B cell (primary cell): ENCODE measurements around the gene GAP43. TPM values are rescaled to one million over a fixed set of nuclear protein-coding genes. Genes with fewer than 3 reads are reported as not detected.

Source experiments
- ATAC-seq: fragments of 200-7000 bp; cut with Tn5 transposase; one replicate; pipeline ENCODE4 v1.10.0; 2021; ENCODE audit warnings: low read depth, mild to moderate bottlenecking, moderate number of reproducible peaks, moderate library complexity
- CTCF ChIA-PET: fragments of 350-600 bp; sonication (Branson Sonifier 250); formaldehyde crosslinking; loops from one replicate; lab custom pipeline; 2021; ENCODE audit warnings: antibody characterized with exemption, inconsistent platforms; lab: Charles Lee
- POLR2A ChIA-PET: fragments of 350-600 bp; sonication (Branson Sonifier 250); formaldehyde crosslinking; loops from one replicate; lab custom pipeline; 2021; ENCODE audit warnings: antibody characterized with exemption; lab: Charles Lee
- DNase-seq: peaks from one replicate; pipeline ENCODE4 v3.0.0; 2013
- H2AFZ ChIP-seq: 2 replicates; pipeline ENCODE4 v1.6.1; 2012; ENCODE audit warnings: mild to moderate bottlenecking, low read depth, low read length; ENCODE audit not compliant: insufficient read depth, poor library complexity, severe bottlenecking
- H3K27ac ChIP-seq, 2 donors: 1 replicate in 1 of 2; 2 replicates in 1 of 2; pipeline ENCODE4 v1.5.1; 2012 to 2013; ENCODE audit warnings: low read length in 2 of 2, mild to moderate bottlenecking in 2 of 2, moderate library complexity in 1 of 2
- H3K27me3 ChIP-seq, 4 experiments: fragments of 200-600 bp in 1 of 4; sonication (generic) in 1 of 4; replicated peaks in 1 of 4; 1 replicate in 2 of 4; 2 replicates in 2 of 4; pipeline versions ENCODE4 v1.6.1 to v1.7.0; 2013 to 2016; ENCODE audit warnings: low read length in 3 of 4, mild to moderate bottlenecking in 2 of 4, mixed read lengths in 1 of 4, moderate library complexity in 1 of 4; ENCODE audit not compliant: insufficient read depth in 4 of 4, control insufficient read depth in 3 of 4; ENCODE audit errors: control extremely low read depth in 1 of 4
- H3K36me3 ChIP-seq, 2 experiments: replicated peaks in 1 of 2; 1 replicate in 1 of 2; 2 replicates in 1 of 2; pipeline versions ENCODE4 v1.6.1 to v1.7.1; 2013; ENCODE audit warnings: low read length in 1 of 2; ENCODE audit not compliant: insufficient read depth in 2 of 2, control insufficient read depth in 1 of 2; ENCODE audit errors: control extremely low read depth in 1 of 2, extremely low read depth in 1 of 2
- H3K4me1 ChIP-seq, 2 donors: fragments of 200-600 bp in 1 of 2; sonication (generic) in 1 of 2; 1 replicate in 1 of 2; 2 replicates in 1 of 2; pipeline versions ENCODE4 v1.5.1 to v1.6.1; 2013 to 2017; ENCODE audit warnings: low read length in 2 of 2; ENCODE audit not compliant: control insufficient read depth in 2 of 2, insufficient read depth in 2 of 2
- H3K4me2 ChIP-seq: replicated peaks from 2 replicates; pipeline ENCODE3; 2012; ENCODE audit warnings: mild to moderate bottlenecking, low read depth, low read length; ENCODE audit not compliant: poor library complexity, severe bottlenecking
- H3K4me3 ChIP-seq, 5 experiments: fragments of 200-600 bp in 1 of 5; sonication (generic) in 1 of 5; 1 replicate in 3 of 5; 2 replicates in 2 of 5; pipeline versions ENCODE4 v1.5.1 to v1.7.0; 2011 to 2016; ENCODE audit warnings: low read length in 4 of 5, mild to moderate bottlenecking in 4 of 5, low read depth in 2 of 5, control low read depth in 1 of 5, moderate library complexity in 1 of 5; ENCODE audit not compliant: insufficient read depth in 1 of 5; ENCODE audit errors: control extremely low read depth in 1 of 5, extremely low read depth in 1 of 5
- H3K79me2 ChIP-seq: fragments of 200-600 bp; sonication (generic); one replicate; pipeline ENCODE4 v1.6.0; 2016; ENCODE audit warnings: low read length; ENCODE audit not compliant: control insufficient read depth, insufficient read depth
- H3K9ac ChIP-seq: fragments of 200-600 bp; sonication (generic); 2 replicates; pipeline ENCODE4 v1.6.1; 2017; ENCODE audit warnings: mild to moderate bottlenecking, low read length, moderate library complexity
- H3K9me3 ChIP-seq, 3 donors: one replicate each; pipeline versions ENCODE4 v1.6.1 to v1.7.1; 2013; ENCODE audit warnings: low read length in 2 of 3; ENCODE audit not compliant: control insufficient read depth in 2 of 3, insufficient read depth in 1 of 3; ENCODE audit errors: control extremely low read depth in 1 of 3
- H4K20me1 ChIP-seq: 2 replicates; pipeline ENCODE4 v1.6.0; 2012; ENCODE audit warnings: mild to moderate bottlenecking, low read length; ENCODE audit not compliant: insufficient read depth, control insufficient read depth, poor library complexity, severe bottlenecking
- H3K27ac Mint-ChIP-seq: one replicate; pipeline ENCODE4 v1.8.0; 2021; ENCODE audit warnings: mixed read lengths
- H3K27me3 Mint-ChIP-seq: one replicate; pipeline ENCODE4 v1.8.0; 2021; ENCODE audit warnings: mixed read lengths
- H3K4me1 Mint-ChIP-seq: one replicate; pipeline ENCODE4 v1.8.0; 2021; ENCODE audit warnings: mixed read lengths
- H3K4me3 Mint-ChIP-seq: one replicate; pipeline ENCODE4 v1.8.0; 2021; ENCODE audit warnings: mixed read lengths
- H3K9me3 Mint-ChIP-seq: one replicate; pipeline ENCODE4 v1.8.0; 2022; ENCODE audit warnings: mixed read lengths; ENCODE audit not compliant: insufficient read depth
- CTCF ChIP-seq: fragments of 200-600 bp; IDR thresholded peaks from one replicate; pipeline ENCODE4 v1.8.0; 2022; ENCODE audit warnings: antibody characterized with exemption, mild to moderate bottlenecking
- EZH2 ChIP-seq: IDR thresholded peaks from 2 replicates; pipeline ENCODE4 v1.6.1; 2012; ENCODE audit warnings: borderline replicate concordance, low read depth, mild to moderate bottlenecking, moderate library complexity, low read length; ENCODE audit not compliant: insufficient read depth, poor library complexity, severe bottlenecking
- WGBS: methylation state at CpG from one replicate; pipeline ENCODE4 v1.1.5; 2013; ENCODE audit warnings: missing lambda C conversion rate; ENCODE audit not compliant: insufficient coverage; 5-methylcytosine and 5-hydroxymethylcytosine counted together
- intact Hi-C: fragments of 100-400 bp; cut with micrococcal nuclease; formaldehyde crosslinking; loops from one replicate; pipeline ENCODE4 v1.10.0; 2022
- polyA plus RNA-seq: library from polyadenylated mRNA; depleted of rRNA; stranded (reverse); fragments of >200 nt; gene quantifications from 2 replicates; pipeline ENCODE4 v1.2.3, GENCODE V29; 2012
- total RNA-seq, 2 donors: library from RNA; stranded (reverse); fragments of 120-200 nt in 1 of 2; gene quantifications; 1 replicate in 1 of 2; 2 replicates in 1 of 2; pipeline versions ENCODE4 v1.2.3 to v1.2.4, GENCODE V29; 2013 to 2022

Gene GAP43
- total and polyA plus RNA-seq, 2 donors (not counting 1 experiment from before 2014, with no cell fraction given) = 0.04 TPM; not detected in 1

- Mint-ChIP-seq H3K4me3 (no peak overlapping the region), H3K4me1 (no peaks in the 10 kb centered on the region), H3K9me3 (no peaks in the 10 kb centered on the region), H3K27me3 (peaks cover 4% of the 10 kb centered on the region), H3K27ac (no peak overlapping the region)
- ATAC-seq (no peak), DNase-seq (no peak)
- H2AFZ ChIP-seq = no peak overlapping the region
- H3K36me3 ChIP-seq = no peaks in the 10 kb centered on the region
- no peak overlapping the region for H3K9ac ChIP-seq
- no peaks in the 10 kb centered on the region for H3K4me1 ChIP-seq
- intact Hi-C loops = loop anchor here (2.0 kb wide), 4 partner anchors 33 to 1309 kb away; no protein-coding TSS in a partner anchor
- no peaks in the 10 kb centered on the region for H3K79me2 ChIP-seq
- H3K9me3 ChIP-seq = no peaks in the 10 kb centered on the region
- TF ChIP-seq EZH2 = no peak
- TF ChIP-seq CTCF = no peak
- no peaks in the 10 kb centered on the region for H3K27me3 ChIP-seq
- H3K4me2 ChIP-seq = no peak overlapping the region
- H3K4me3 ChIP-seq = no peak overlapping the region
- no peaks in the 10 kb centered on the region for H4K20me1 ChIP-seq
- no CpG with 5 or more reads among the region's 4 CpGs for WGBS
- ChIA-PET POLR2A (no interaction called here), CTCF (interaction anchor here (0.8 to 1.5 kb wide), 8 partner anchors 26 to 605 kb away, joined by 3 to 14 read pairs (median 3); no protein-coding TSS in a partner anchor)
- H3K27ac ChIP-seq = no peak overlapping the region
These were observed 68.7 kb downstream of the GAP43 start for GRCh38 chr3:115691964-115692363.

- Histone ChIP-seq H3K79me2 (no peaks in the 10 kb centered on the region), H3K4me1 (no peaks in the 10 kb centered on the region), H3K27me3 (no peaks in the 10 kb centered on the region), H3K27ac (no peak overlapping the region), H3K36me3 (no peaks in the 10 kb centered on the region), H2AFZ (peak overlapping the region; percentile 55), H4K20me1 (no peaks in the 10 kb centered on the region), H3K9me3 (no peaks in the 10 kb centered on the region), H3K4me3 (no peak overlapping the region), H3K9ac (no peak overlapping the region), H3K4me2 (no peak overlapping the region)
- Mint-ChIP-seq H3K4me1 (no peaks in the 10 kb centered on the region), H3K4me3 (no peak overlapping the region), H3K27me3 (peaks cover 4% of the 10 kb centered on the region), H3K9me3 (no peaks in the 10 kb centered on the region), H3K27ac (no peak overlapping the region)
- DNase-seq (peak; percentile 79), ATAC-seq (peak; percentile 94)
- CTCF ChIA-PET = interaction anchor here (0.9 to 2.5 kb wide), 18 partner anchors 12 to 1312 kb away, joined by 3 to 44 read pairs (median 6); partner anchors contain the start of gene GAP43
- peak; percentile 85 for TF ChIP-seq CTCF
- TF ChIP-seq EZH2 = no peak
- POLR2A ChIA-PET = no interaction called here
- WGBS = 18% methylated on average over 4 of the region's 8 CpGs
- intact Hi-C loops = loop anchor here (1.0 to 2.0 kb wide), 8 partner anchors 34 to 1310 kb away; no protein-coding TSS in a partner anchor
These were observed 69.7 kb downstream of the GAP43 start for GRCh38 chr3:115692887-115693524.
